ENCODE data around the gene NREP. TPM values are rescaled to one million over a fixed set of nuclear protein-coding genes. Genes with fewer than 3 reads are reported as not detected.

NREP gene
- polyA plus RNA-seq, 12 donors, result 342 to 519 (median 416) TPM

Other genes starting within 250 kb of the NREP start
- gene STARD4, start 244.7 kb downstream of the NREP start, polyA plus RNA-seq (ENCODE audit: insufficient read length in 12 of 12), result 10 to 100 TPM in 7 of 12 donors, 1 to 10 TPM in 4, not detected in 1; 5.6 to 25.6 (median 11.0) TPM

All from muscle of arm (tissue), 12 donors.